Measurements from ENCODE around the gene NEBL. TPM values are rescaled to one million over a fixed set of nuclear protein-coding genes. Genes with fewer than 3 reads are reported as not detected.

The NEBL gene
- total RNA-seq, 1 donor, result under 0.01 TPM

- no peak for TF ChIP-seq CTCF (IDR thresholded peaks at IDR 0.05; ENCODE audit: insufficient read depth, low read depth, low read length)
- no peak overlapping the region for H3K4me3 ChIP-seq (ENCODE audit: low read depth, low read length)
- DNase-seq (ENCODE audit: low read depth), result no peak
Measured at GRCh38 chr10:20933705-20934104, 36.6 kb upstream of the NEBL start.

DNA sequence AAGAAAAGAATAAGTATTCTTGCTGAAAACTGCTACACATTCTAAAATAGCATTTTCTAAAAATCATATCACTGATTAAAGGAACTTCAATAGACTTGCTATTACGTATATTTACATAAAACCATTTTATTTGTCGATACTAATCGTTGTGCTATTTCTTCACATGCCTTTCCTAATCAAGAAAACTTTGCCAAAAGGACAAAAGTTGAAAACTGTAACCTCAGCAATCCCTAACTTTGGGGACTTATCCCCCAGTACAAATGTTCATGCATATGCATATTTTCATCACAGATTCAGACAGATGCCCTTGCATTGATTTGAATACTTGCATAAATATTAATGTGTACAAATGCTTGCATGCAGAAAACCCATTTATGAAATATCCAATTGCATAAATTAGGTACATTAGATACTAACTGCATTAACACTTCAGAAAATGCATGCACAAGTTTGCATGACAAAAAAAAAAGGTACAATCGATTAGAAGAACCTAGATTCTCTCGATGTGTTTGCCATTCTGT, 35.6 kb upstream of the NEBL start:
- no peak for TF ChIP-seq CTCF (IDR thresholded peaks at IDR 0.05; ENCODE audit: insufficient read depth, low read depth, low read length)
- no peak overlapping the region for H3K4me3 ChIP-seq (ENCODE audit: low read depth, low read length)
- DNase-seq (ENCODE audit: low read depth), result no peak

- no peak for DNase-seq (ENCODE audit: low read depth)
- H3K4me3 ChIP-seq (ENCODE audit: low read depth, low read length), result no peak overlapping the region
- no peak for TF ChIP-seq CTCF (IDR thresholded peaks at IDR 0.05; ENCODE audit: insufficient read depth, low read depth, low read length)
Measured at GRCh38 chr10:20931156-20931795, 34.2 kb upstream of the NEBL start.

DNA sequence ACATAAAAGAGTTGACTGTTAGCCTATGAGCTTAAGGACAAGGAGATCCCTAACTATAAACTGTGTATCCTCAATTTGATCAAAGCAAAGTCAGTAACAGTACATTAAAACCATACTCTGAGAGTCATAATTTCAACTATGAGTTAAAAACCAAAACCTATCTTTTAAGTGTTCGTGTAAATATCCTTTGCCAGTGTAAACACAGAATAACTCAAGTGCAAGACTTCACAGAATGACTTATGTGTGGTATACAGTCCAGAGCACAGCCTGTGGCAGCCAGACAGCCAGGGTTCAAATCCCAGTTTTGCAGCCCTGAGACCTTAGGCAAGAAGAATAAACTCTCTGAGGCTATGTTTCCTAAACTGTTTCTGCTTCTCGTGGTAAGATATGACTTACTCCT, 30.3 kb upstream of the NEBL start:
- TF ChIP-seq CTCF (IDR thresholded peaks at IDR 0.05; ENCODE audit: insufficient read depth, low read depth, low read length), result no peak
- H3K4me3 ChIP-seq (ENCODE audit: low read depth, low read length), result no peak overlapping the region
- DNase-seq (ENCODE audit: low read depth), result no peak

GRCh38 chr10:20922451-20922850, 25.3 kb upstream of the NEBL start:
- no peak overlapping the region for H3K4me3 ChIP-seq (ENCODE audit: low read depth, low read length)
- no peak for TF ChIP-seq CTCF (IDR thresholded peaks at IDR 0.05; ENCODE audit: insufficient read depth, low read depth, low read length)

GRCh38 chr10:20922033-20922432, 24.9 kb upstream of the NEBL start:
- DNase-seq (ENCODE audit: low read depth), result no peak
- TF ChIP-seq CTCF (IDR thresholded peaks at IDR 0.05; ENCODE audit: insufficient read depth, low read depth, low read length), result no peak
- H3K4me3 ChIP-seq (ENCODE audit: low read depth, low read length), result no peak overlapping the region

More at GRCh38 chr10:20922451-20922850, 25.3 kb upstream of the NEBL start:
- DNase-seq (ENCODE audit: low read depth), result no peak

GRCh38 chr10:20920061-20920460, 22.9 kb upstream of the NEBL start:
- no peak for DNase-seq (ENCODE audit: low read depth)
- no peak for TF ChIP-seq CTCF (IDR thresholded peaks at IDR 0.05; ENCODE audit: insufficient read depth, low read depth, low read length)
- no peak overlapping the region for H3K4me3 ChIP-seq (ENCODE audit: low read depth, low read length)

Data from fibroblast of villous mesenchyme (primary cell).